K562 (cell line): ENCODE measurements around the gene MYO3B. TPM values are rescaled to one million over a fixed set of nuclear protein-coding genes. Genes with fewer than 3 reads are reported as not detected.

Experiments
- COPS2 ChIP-seq: fragments of 450-650 bp; conservative IDR thresholded peaks from 2 replicates; pipeline ENCODE4 v1.6.1; 2016; ENCODE audit warnings: mild to moderate bottlenecking, moderate library complexity
- FOXP1 ChIP-seq: sonication (generic); formaldehyde crosslinking; IDR thresholded peaks from 2 replicates; pipeline ENCODE4 v1.8.0; 2022; ENCODE audit warnings: mild to moderate bottlenecking, missing genetic modification reagents
- HCFC1 ChIP-seq: IDR thresholded peaks from 2 replicates; pipeline ENCODE4 v1.6.1; 2012; ENCODE audit warnings: low read depth, low read length, improper control_type of control experiment
- HEY1 ChIP-seq: fragments of 250-450 bp; sonication (Bioruptor Pico); IDR thresholded peaks from 2 replicates; pipeline ENCODE4 v1.5.0; 2020; ENCODE audit warnings: mild to moderate bottlenecking, moderate library complexity, borderline replicate concordance
- HIVEP1 ChIP-seq: fragments of 250-450 bp; sonication (Bioruptor Pico); IDR thresholded peaks from 2 replicates; pipeline ENCODE4 v1.4.0; 2020; ENCODE audit warnings: mild to moderate bottlenecking
- HMG20B ChIP-seq: fragments of 250-450 bp; sonication (Bioruptor Pico); IDR thresholded peaks from 2 replicates; pipeline ENCODE4 v1.5.0; 2021; ENCODE audit warnings: mild to moderate bottlenecking
- LARP7 ChIP-seq: fragments of 450-650 bp; IDR thresholded peaks from 2 replicates; pipeline ENCODE4 v1.6.1; 2016
- NFIC ChIP-seq: fragments of 450-650 bp; IDR thresholded peaks from 2 replicates; pipeline ENCODE4 v1.6.1; 2017; ENCODE audit warnings: mild to moderate bottlenecking, inconsistent platforms
- RBM15 ChIP-seq: fragments of 200-400 bp; formaldehyde crosslinking; IDR thresholded peaks from 2 replicates; pipeline ENCODE4 v1.6.1; 2018; ENCODE audit warnings: mild to moderate bottlenecking, low read length, moderate library complexity; ENCODE audit not compliant: insufficient read depth
- SAP30 ChIP-seq: fragments of 200-600 bp; sonication (generic); IDR thresholded peaks from 2 replicates; pipeline ENCODE4 v1.6.1; 2012; ENCODE audit warnings: borderline replicate concordance, low read depth, mild to moderate bottlenecking, moderate library complexity, low read length, control low read depth, inconsistent platforms; ENCODE audit not compliant: insufficient read depth, poor library complexity, severe bottlenecking
- SMARCE1 ChIP-seq: fragments of 450-650 bp; IDR thresholded peaks from 2 replicates; pipeline ENCODE4 v1.7.1; 2016; ENCODE audit warnings: mild to moderate bottlenecking
- SREBF2 ChIP-seq: sonication (generic); formaldehyde crosslinking; IDR thresholded peaks from 2 replicates; pipeline ENCODE4 v1.4.0; 2020; ENCODE audit warnings: mild to moderate bottlenecking, missing genetic modification reagents
- SRSF3 ChIP-seq: fragments of 200-400 bp; formaldehyde crosslinking; IDR thresholded peaks from 2 replicates; pipeline ENCODE4 v1.6.1; 2016; ENCODE audit warnings: mild to moderate bottlenecking, low read length, moderate library complexity; ENCODE audit not compliant: insufficient read depth
- ZBTB33 ChIP-seq: sonication (generic); formaldehyde crosslinking; IDR thresholded peaks from 2 replicates; pipeline ENCODE4 v1.8.1; 2023; ENCODE audit warnings: mild to moderate bottlenecking, missing genetic modification reagents
- ZNF184 ChIP-seq: sonication (generic); formaldehyde crosslinking; IDR thresholded peaks from 2 replicates; pipeline ENCODE4 v1.5.0; 2020; ENCODE audit warnings: missing genetic modification reagents
- ZNF232 ChIP-seq: sonication (generic); formaldehyde crosslinking; IDR thresholded peaks from 2 replicates; pipeline ENCODE4 v1.8.0; 2022; ENCODE audit warnings: mild to moderate bottlenecking, missing genetic modification reagents
- ZNF77 ChIP-seq: fragments of 250-450 bp; sonication (Bioruptor Pico); IDR thresholded peaks from 2 replicates; pipeline ENCODE4 v1.5.0; 2020
- ZSCAN29 ChIP-seq: fragments of 450-650 bp; IDR thresholded peaks from 2 replicates; pipeline ENCODE4 v1.6.1; 2017
- polyA plus RNA-seq, 8 experiments: library from polyadenylated mRNA; depleted of rRNA in 4 of 8; stranded (reverse) in 5 of 8; unstranded in 3 of 8; fragments of >200 nt; fragmentation: Nextera tagmentation in 2 of 8; fragmentation: Illumina TruSeq in 1 of 8; extraction: Ambion mirVana in 2 of 8; extraction: Trizol in 1 of 8; gene quantifications; 2 replicates each; pipeline versions ENCODE4 v1.2.1 to v1.2.3, GENCODE V29; 2011 to 2014; ENCODE audit warnings: inconsistent platforms in 1 of 8, missing spikeins in 1 of 8
- total RNA-seq, 7 experiments: library from RNA; depleted of rRNA in 6 of 7; stranded (reverse); fragments of >200 nt in 6 of 7; fragmentation: Illumina TruSeq in 2 of 7; extraction: Trizol in 2 of 7; gene quantifications; 2 replicates each; pipeline versions ENCODE4 v1.2.1 to v1.2.3, GENCODE V29; 2011 to 2021; ENCODE audit warnings: low replicate concordance in 1 of 7
- TF ChIP-seq, protein P1 (sequence below): fragments of 450-650 bp; IDR thresholded peaks from 2 replicates; pipeline ENCODE4 v1.6.1; 2017; ENCODE audit warnings: antibody characterized with exemption, mild to moderate bottlenecking
- TF ChIP-seq, protein P2 (sequence below): fragments of 250-450 bp; sonication (Bioruptor Pico); IDR thresholded peaks from 2 replicates; pipeline ENCODE4 v1.4.0; 2020
- TF ChIP-seq, protein P3 (sequence below): fragments of 250-450 bp; sonication (Bioruptor Pico); IDR thresholded peaks from 2 replicates; pipeline ENCODE4 v1.8.0; 2021; ENCODE audit warnings: borderline replicate concordance, mild to moderate bottlenecking, moderate library complexity; ENCODE audit not compliant: poor library complexity, severe bottlenecking
- TF ChIP-seq, protein P4 (sequence below): sonication (generic); formaldehyde crosslinking; IDR thresholded peaks from 2 replicates; pipeline ENCODE4 v1.5.0; 2020; ENCODE audit warnings: missing genetic modification reagents

Gene MYO3B
- total and polyA plus RNA-seq, 9 of the 15 experiments (the other 6 are each of a cell fraction or from before 2014, with no cell fraction given), result 2.7 to 6.5 (median 3.6) TPM

DNA sequence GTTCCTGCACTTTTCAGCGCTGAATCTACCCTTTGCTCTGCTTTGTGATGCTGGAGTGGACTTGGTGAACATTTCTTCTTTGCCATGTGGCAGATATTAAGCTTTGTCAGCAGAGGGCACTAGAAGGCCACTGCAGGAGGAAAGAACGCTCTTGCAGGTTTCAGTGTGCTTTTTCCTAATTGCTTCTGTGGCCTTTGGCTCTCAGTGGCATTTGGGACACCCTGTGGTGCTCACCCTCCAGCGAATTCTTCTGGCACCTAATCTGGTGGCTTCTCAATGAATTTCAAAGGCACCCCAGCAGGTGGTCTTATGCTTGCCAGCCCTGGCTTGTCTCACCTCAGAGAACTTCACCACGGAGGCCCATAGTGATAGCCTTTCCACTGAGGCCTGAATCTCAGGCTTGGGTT lies 146.7 kb downstream of the MYO3B start (continued):
- TF ChIP-seq, protein P1, sequence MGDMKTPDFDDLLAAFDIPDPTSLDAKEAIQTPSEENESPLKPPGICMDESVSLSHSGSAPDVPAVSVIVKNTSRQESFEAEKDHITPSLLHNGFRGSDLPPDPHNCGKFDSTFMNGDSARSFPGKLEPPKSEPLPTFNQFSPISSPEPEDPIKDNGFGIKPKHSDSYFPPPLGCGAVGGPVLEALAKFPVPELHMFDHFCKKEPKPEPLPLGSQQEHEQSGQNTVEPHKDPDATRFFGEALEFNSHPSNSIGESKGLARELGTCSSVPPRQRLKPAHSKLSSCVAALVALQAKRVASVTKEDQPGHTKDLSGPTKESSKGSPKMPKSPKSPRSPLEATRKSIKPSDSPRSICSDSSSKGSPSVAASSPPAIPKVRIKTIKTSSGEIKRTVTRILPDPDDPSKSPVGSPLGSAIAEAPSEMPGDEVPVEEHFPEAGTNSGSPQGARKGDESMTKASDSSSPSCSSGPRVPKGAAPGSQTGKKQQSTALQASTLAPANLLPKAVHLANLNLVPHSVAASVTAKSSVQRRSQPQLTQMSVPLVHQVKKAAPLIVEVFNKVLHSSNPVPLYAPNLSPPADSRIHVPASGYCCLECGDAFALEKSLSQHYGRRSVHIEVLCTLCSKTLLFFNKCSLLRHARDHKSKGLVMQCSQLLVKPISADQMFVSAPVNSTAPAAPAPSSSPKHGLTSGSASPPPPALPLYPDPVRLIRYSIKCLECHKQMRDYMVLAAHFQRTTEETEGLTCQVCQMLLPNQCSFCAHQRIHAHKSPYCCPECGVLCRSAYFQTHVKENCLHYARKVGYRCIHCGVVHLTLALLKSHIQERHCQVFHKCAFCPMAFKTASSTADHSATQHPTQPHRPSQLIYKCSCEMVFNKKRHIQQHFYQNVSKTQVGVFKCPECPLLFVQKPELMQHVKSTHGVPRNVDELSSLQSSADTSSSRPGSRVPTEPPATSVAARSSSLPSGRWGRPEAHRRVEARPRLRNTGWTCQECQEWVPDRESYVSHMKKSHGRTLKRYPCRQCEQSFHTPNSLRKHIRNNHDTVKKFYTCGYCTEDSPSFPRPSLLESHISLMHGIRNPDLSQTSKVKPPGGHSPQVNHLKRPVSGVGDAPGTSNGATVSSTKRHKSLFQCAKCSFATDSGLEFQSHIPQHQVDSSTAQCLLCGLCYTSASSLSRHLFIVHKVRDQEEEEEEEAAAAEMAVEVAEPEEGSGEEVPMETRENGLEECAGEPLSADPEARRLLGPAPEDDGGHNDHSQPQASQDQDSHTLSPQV, result peak; percentile 9; the same call in 1 of the 2 replicates
- TF ChIP-seq SAP30 (no peak), HIVEP1 (CRISPR knock-in tag) (0 out of 2 replicates have a peak, but pooled peaks have one; percentile 54), ZBTB33 (no peak), ZNF232 (CRISPR knock-in tag) (no peak), NFIC (no peak), ZNF184 (no peak), HCFC1 (no peak), RBM15 (no peak), COPS2 (no peak), HEY1 (CRISPR knock-in tag) (no peak), SREBF2 (CRISPR knock-in tag) (no peak), FOXP1 (CRISPR knock-in tag) (no peak), ZNF77 (CRISPR knock-in tag) (no peak), HMG20B (CRISPR knock-in tag) (no peak), SMARCE1 (no peak), LARP7 (no peak), SRSF3 (no peak), ZSCAN29 (no peak)
- TF ChIP-seq, protein P2, sequence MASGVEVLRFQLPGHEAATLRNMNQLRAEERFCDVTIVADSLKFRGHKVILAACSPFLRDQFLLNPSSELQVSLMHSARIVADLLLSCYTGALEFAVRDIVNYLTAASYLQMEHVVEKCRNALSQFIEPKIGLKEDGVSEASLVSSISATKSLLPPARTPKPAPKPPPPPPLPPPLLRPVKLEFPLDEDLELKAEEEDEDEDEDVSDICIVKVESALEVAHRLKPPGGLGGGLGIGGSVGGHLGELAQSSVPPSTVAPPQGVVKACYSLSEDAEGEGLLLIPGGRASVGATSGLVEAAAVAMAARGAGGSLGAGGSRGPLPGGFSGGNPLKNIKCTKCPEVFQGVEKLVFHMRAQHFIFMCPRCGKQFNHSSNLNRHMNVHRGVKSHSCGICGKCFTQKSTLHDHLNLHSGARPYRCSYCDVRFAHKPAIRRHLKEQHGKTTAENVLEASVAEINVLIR (CRISPR knock-in tag), result no peak
- TF ChIP-seq, protein P3, sequence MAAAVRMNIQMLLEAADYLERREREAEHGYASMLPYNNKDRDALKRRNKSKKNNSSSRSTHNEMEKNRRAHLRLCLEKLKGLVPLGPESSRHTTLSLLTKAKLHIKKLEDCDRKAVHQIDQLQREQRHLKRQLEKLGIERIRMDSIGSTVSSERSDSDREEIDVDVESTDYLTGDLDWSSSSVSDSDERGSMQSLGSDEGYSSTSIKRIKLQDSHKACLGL (CRISPR knock-in tag), result no peak
- TF ChIP-seq, protein P4, sequence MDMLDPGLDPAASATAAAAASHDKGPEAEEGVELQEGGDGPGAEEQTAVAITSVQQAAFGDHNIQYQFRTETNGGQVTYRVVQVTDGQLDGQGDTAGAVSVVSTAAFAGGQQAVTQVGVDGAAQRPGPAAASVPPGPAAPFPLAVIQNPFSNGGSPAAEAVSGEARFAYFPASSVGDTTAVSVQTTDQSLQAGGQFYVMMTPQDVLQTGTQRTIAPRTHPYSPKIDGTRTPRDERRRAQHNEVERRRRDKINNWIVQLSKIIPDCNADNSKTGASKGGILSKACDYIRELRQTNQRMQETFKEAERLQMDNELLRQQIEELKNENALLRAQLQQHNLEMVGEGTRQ (CRISPR knock-in tag), result no peak
